Suprapubic skin (tissue), 4 donors: ENCODE data around the gene SRBD1. TPM values are rescaled to one million over a fixed set of nuclear protein-coding genes. Genes with fewer than 3 reads are reported as not detected.

Source experiments
- DNase-seq, 2 donors: peaks; one replicate each; pipeline ENCODE4 v3.0.0-alpha.2; 2019; ENCODE audit warnings: low spot score in 2 of 2
- H3K27ac ChIP-seq: fragments of 200-600 bp; sonication (generic); one replicate; pipeline ENCODE4 v1.5.1; 2019
- H3K27me3 ChIP-seq: fragments of 200-600 bp; sonication (generic); one replicate; pipeline ENCODE4 v1.5.1; 2019
- H3K36me3 ChIP-seq: fragments of 200-600 bp; sonication (generic); one replicate; pipeline ENCODE4 v1.5.1; 2019
- H3K4me1 ChIP-seq: fragments of 200-600 bp; sonication (generic); one replicate; pipeline ENCODE4 v1.5.1; 2019
- H3K4me3 ChIP-seq: fragments of 200-600 bp; sonication (generic); one replicate; pipeline ENCODE4 v1.5.1; 2019; ENCODE audit warnings: mild to moderate bottlenecking
- H3K9me3 ChIP-seq: fragments of 200-600 bp; sonication (generic); one replicate; pipeline ENCODE4 v1.5.1; 2019
- EP300 ChIP-seq: sonication (generic); formaldehyde crosslinking; IDR thresholded peaks from one replicate; pipeline ENCODE4 v1.6.1; 2017; ENCODE audit warnings: antibody characterized with exemption
- POLR2A ChIP-seq, 2 donors: fragments of 450-650 bp; IDR thresholded peaks; one replicate each; pipeline ENCODE4 v1.6.1; 2017; ENCODE audit warnings: antibody characterized with exemption in 2 of 2, mild to moderate bottlenecking in 2 of 2, moderate library complexity in 2 of 2
- POLR2AphosphoS5 ChIP-seq, 3 donors: sonication (generic); formaldehyde crosslinking; IDR thresholded peaks; one replicate each; pipeline ENCODE4 v1.6.1; 2017; ENCODE audit warnings: antibody characterized with exemption in 3 of 3
- WGBS: methylation state at CpG from one replicate; pipeline ENCODE4 v1.1.5; 2018; 5-methylcytosine and 5-hydroxymethylcytosine counted together
- total RNA-seq, 4 donors: library from RNA; depleted of rRNA; stranded (reverse); fragments of >200 nt; gene quantifications; one replicate each; pipeline ENCODE4 v1.1.0, GENCODE V29; 2016
- TF ChIP-seq, protein P1 (sequence below), 2 donors: fragments of 200-600 bp in 1 of 2; fragments of 450-650 bp in 1 of 2; sonication (generic) in 1 of 2; IDR thresholded peaks; one replicate each; pipeline ENCODE4 v1.5.1; 2016 to 2019; ENCODE audit warnings: antibody characterized with exemption in 2 of 2, mild to moderate bottlenecking in 1 of 2, moderate library complexity in 1 of 2

Gene SRBD1
- total RNA-seq, 4 donors from 2014 or later = 6.1 to 9.6 (median 7.2) TPM

DNA sequence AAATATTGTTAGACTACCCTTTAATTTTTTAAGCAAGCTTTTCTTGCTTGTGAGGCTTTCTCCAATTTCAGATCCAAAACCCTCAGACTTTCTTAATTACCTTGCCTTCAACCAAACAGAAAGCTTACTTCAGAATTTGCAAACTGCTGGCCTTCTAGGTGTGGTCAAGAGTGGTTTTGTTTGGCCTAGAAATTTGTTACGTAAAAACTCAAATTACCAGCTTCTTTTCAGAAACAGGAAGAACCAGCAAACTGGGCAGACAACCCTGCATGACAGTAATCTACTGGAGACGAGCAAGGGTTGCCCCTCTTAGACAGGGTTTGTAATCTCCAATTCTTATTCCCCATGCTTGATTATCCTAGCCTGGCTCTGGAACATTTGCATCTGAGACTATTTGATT is 27.1 kb downstream of the SRBD1 start:
- no peak for DNase-seq
- no peaks in the 10 kb centered on the region for H3K27me3 ChIP-seq

DNA sequence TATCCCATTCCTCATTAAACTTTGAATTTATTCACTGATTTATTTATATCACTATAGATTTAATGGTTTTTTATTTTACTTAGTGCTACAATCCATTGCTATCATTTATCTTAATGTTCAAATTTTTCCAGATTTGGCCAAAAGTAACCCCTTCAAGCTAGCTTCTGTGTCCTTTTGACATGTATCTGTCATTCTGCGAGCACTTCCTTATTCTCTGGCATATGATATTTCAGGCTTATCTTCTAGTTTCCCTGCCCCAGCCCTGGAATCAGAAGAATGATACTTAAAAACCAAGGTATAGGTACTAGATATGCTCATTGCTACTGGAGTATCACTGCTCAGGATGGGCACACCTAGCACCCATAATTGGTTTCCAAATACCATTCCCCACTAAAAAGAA is 28.5 kb downstream of the SRBD1 start:
- 97% methylated on average over 1 of the region's 1 CpG for WGBS
- peaks cover 5% of the 10 kb centered on the region for H3K36me3 ChIP-seq
- DNase-seq = no peak
- no peak overlapping the region for H3K4me3 ChIP-seq
- H3K27me3 ChIP-seq = no peaks in the 10 kb centered on the region
- no peaks in the 10 kb centered on the region for H3K9me3 ChIP-seq
- H3K4me1 ChIP-seq = no peaks in the 10 kb centered on the region
- no peak overlapping the region for H3K27ac ChIP-seq
- TF ChIP-seq POLR2AphosphoS5 (IDR thresholded peaks at IDR 0.05) (no peak), POLR2A (IDR thresholded peaks at IDR 0.05) (no peak), EP300 (no peak)
- TF ChIP-seq, protein P1, sequence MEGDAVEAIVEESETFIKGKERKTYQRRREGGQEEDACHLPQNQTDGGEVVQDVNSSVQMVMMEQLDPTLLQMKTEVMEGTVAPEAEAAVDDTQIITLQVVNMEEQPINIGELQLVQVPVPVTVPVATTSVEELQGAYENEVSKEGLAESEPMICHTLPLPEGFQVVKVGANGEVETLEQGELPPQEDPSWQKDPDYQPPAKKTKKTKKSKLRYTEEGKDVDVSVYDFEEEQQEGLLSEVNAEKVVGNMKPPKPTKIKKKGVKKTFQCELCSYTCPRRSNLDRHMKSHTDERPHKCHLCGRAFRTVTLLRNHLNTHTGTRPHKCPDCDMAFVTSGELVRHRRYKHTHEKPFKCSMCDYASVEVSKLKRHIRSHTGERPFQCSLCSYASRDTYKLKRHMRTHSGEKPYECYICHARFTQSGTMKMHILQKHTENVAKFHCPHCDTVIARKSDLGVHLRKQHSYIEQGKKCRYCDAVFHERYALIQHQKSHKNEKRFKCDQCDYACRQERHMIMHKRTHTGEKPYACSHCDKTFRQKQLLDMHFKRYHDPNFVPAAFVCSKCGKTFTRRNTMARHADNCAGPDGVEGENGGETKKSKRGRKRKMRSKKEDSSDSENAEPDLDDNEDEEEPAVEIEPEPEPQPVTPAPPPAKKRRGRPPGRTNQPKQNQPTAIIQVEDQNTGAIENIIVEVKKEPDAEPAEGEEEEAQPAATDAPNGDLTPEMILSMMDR (IDR thresholded peaks at IDR 0.05) = no peak

More for the DNA sequence above, 27.1 kb downstream of the SRBD1 start:
- 63% methylated on average over 2 of the region's 2 CpGs for WGBS
- H3K9me3 ChIP-seq = no peaks in the 10 kb centered on the region
- TF ChIP-seq EP300 = no peak
- no peak for TF ChIP-seq POLR2AphosphoS5 (IDR thresholded peaks at IDR 0.05)
- TF ChIP-seq, protein P1 (IDR thresholded peaks at IDR 0.05) = no peak
- TF ChIP-seq POLR2A (IDR thresholded peaks at IDR 0.05) = no peak
- no peak overlapping the region for H3K4me3 ChIP-seq
- H3K4me1 ChIP-seq = no peaks in the 10 kb centered on the region
- H3K27ac ChIP-seq = no peak overlapping the region
- peaks cover 5% of the 10 kb centered on the region for H3K36me3 ChIP-seq

DNA sequence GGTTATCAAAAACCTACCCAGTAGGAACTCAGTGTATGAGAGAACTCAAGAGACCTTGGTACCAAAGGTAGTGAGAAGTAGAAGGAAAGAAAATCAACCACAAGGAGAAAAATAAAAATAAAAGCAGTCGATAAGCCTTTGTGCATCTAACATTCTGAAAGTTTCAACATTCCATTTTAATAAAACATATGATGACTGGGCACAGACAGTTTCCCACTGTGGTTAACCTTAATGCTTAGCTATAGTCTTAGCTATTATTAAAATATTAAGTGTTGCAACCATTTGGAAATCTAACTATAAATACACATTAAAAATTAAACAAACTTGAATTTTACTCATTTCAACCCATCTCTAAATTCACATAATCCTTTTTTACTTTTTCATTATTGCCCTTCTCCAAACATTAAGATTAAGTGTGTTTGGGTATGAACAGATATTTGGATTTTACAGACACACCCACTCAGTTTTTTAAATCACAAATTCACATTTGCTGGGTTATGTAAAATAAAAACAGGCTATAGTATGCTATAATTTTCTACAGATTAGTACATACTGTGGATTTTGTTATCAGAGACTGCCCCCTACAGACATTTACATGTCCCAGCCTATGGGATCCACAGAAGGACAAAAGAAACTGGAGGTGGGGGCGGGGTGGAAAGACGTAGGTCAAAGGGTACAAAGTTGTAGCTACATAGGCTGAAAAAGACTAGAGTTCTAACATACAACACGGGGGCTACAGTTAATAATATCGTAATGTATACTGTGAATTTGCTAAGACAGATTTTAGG is 32.8 kb downstream of the SRBD1 start:
- no peak overlapping the region for H3K4me3 ChIP-seq

DNA sequence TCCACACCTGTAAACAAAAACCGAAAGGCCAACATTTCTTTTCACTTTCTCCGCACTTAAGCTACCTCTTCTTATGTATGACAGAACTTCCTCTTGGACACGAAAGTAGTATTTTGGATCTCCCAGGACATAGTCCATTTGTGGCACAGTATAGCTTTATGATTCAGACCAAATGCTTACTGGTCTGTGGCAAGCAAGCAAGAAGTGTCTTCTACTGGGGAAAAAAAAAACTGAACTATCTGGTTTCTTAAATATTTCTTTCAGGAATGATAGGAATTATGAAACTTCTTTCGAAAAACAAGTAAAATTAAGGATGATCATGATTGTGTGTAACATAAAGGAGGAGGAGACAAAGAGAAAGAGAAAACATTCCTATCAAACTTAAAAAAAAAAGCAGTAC is 33.6 kb downstream of the SRBD1 start:
- DNase-seq = no peak
- Histone ChIP-seq H3K9me3 (no peaks in the 10 kb centered on the region), H3K36me3 (peaks cover 13% of the 10 kb centered on the region), H3K27ac (no peak overlapping the region), H3K4me1 (no peaks in the 10 kb centered on the region), H3K4me3 (no peak overlapping the region), H3K27me3 (no peaks in the 10 kb centered on the region)
- TF ChIP-seq EP300 (no peak), POLR2AphosphoS5 (IDR thresholded peaks at IDR 0.05) (no peak), POLR2A (IDR thresholded peaks at IDR 0.05) (no peak)
- TF ChIP-seq, protein P1 (IDR thresholded peaks at IDR 0.05) = no peak
- 92% methylated on average over 4 of the region's 4 CpGs for WGBS

More for the DNA sequence above, 32.8 kb downstream of the SRBD1 start:
- H3K27me3 ChIP-seq = no peaks in the 10 kb centered on the region
- H3K27ac ChIP-seq = no peak overlapping the region
- TF ChIP-seq, protein P1 (IDR thresholded peaks at IDR 0.05) = no peak
- TF ChIP-seq EP300 (no peak), POLR2AphosphoS5 (IDR thresholded peaks at IDR 0.05) (no peak), POLR2A (IDR thresholded peaks at IDR 0.05) (no peak)
- peaks cover 6% of the 10 kb centered on the region for H3K36me3 ChIP-seq
- no peaks in the 10 kb centered on the region for H3K4me1 ChIP-seq
- no peaks in the 10 kb centered on the region for H3K9me3 ChIP-seq
- DNase-seq = no peak
- 86% methylated on average over 5 of the region's 5 CpGs for WGBS

DNA sequence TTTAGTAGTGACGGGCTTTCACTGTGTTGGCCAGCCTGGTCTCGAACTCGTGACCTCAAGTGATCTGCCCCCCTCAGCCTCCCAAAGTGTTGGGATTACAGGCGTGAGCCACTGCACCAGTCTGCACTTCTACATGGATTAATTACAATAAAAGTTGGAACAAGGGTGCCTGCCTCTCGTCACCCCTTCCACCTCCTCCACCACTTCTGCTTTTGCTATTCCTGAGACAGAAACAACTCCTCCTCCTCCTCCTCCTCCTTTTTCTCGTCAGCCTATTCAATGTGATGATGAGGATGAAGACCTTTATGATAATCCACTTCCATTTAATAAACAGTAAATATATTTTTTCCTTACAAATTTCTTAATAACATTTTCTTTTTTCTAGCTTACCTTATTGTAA is 35.2 kb downstream of the SRBD1 start:
- Histone ChIP-seq H3K27ac (no peak overlapping the region), H3K4me3 (no peak overlapping the region), H3K36me3 (peaks cover 10% of the 10 kb centered on the region), H3K9me3 (no peaks in the 10 kb centered on the region), H3K27me3 (no peaks in the 10 kb centered on the region), H3K4me1 (no peaks in the 10 kb centered on the region)
- 93% methylated on average over 6 of the region's 6 CpGs for WGBS
- DNase-seq = no peak
- TF ChIP-seq EP300 (no peak), POLR2AphosphoS5 (IDR thresholded peaks at IDR 0.05) (no peak), POLR2A (IDR thresholded peaks at IDR 0.05) (no peak)
- TF ChIP-seq, protein P1 (IDR thresholded peaks at IDR 0.05) = no peak
